BE2C (cell line): ENCODE results near the gene NSDHL.
"Not testable (repeated sequence)": the region's sequence is repeated elsewhere in the genome, so short reads cannot be mapped to it uniquely, and the experiment has no call there.

ENCODE experiments used
- DNase-seq: peaks from one replicate; pipeline ENCODE4 v3.0.0-alpha.2; 2020
- H3K27me3 ChIP-seq: fragments of 250-450 bp; sonication (Bioruptor Pico); 2 replicates; pipeline ENCODE4 v1.5.1; 2020; ENCODE audit warnings: mild to moderate bottlenecking
- H3K36me3 ChIP-seq: fragments of 250-450 bp; sonication (Bioruptor Pico); 2 replicates; pipeline ENCODE4 v1.5.1; 2020; ENCODE audit warnings: mild to moderate bottlenecking
- H3K4me1 ChIP-seq: fragments of 250-450 bp; sonication (Bioruptor Pico); 2 replicates; pipeline ENCODE4 v1.5.1; 2020
- H3K4me3 ChIP-seq: 2 replicates; pipeline ENCODE4 v1.5.1; 2011; ENCODE audit warnings: low read depth, low read length
- H3K9me3 ChIP-seq: fragments of 250-450 bp; sonication (Bioruptor Pico); 2 replicates; pipeline ENCODE4 v1.5.1; 2020
- CTCF ChIP-seq: IDR thresholded peaks from 2 replicates; pipeline ENCODE4 v1.5.1; 2012; ENCODE audit warnings: mild to moderate bottlenecking, low read depth, low read length

The NSDHL gene

GRCh38 chrX:152822383-152823086 is 8.3 kb upstream of the NSDHL start:
- Histone ChIP-seq H3K4me1 (no peaks in the 10 kb centered on the region), H3K27me3 (no peaks in the 10 kb centered on the region; the same call in 1 of the 2 replicates), H3K9me3 (no peaks in the 10 kb centered on the region), H3K36me3 (no peaks in the 10 kb centered on the region), H3K4me3 (no peak overlapping the region)
- no peak for TF ChIP-seq CTCF
- no peak for DNase-seq

DNA sequence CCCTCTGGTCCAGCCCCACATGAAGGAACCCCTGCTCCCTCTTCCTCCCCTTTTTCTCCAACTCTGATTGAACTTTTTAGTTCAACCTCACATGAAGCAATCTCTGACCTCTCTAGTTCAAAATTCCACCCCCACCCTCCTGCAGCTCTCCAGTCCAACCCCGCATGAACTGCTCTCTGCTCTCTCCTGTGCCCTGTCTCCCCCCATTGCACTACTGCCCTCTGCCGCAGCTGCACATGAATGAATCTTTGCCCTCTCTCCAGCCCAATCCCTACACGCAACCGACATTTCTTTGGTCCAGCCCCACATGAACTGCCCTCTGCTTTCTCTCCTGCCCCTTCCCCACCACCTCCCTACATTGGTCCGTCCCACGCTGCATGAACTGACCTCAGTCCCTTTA is 7.2 kb upstream of the NSDHL start:
- Histone ChIP-seq H3K4me1 (no peaks in the 10 kb centered on the region), H3K27me3 (no peaks in the 10 kb centered on the region; the same call in 1 of the 2 replicates), H3K9me3 (no peaks in the 10 kb centered on the region), H3K4me3 (no peak overlapping the region), H3K36me3 (no peaks in the 10 kb centered on the region)
- TF ChIP-seq CTCF: no peak
- DNase-seq: no peak

- H3K27me3 ChIP-seq: no peaks in the 10 kb centered on the region; the same call in 1 of the 2 replicates
- no peaks in the 10 kb centered on the region for H3K4me1 ChIP-seq
- TF ChIP-seq CTCF: no peak
- H3K9me3 ChIP-seq: no peaks in the 10 kb centered on the region
- DNase-seq: no peak
- H3K4me3 ChIP-seq: no peak overlapping the region
- no peaks in the 10 kb centered on the region for H3K36me3 ChIP-seq
Measured at GRCh38 chrX:152824841-152825374, 6.0 kb upstream of the NSDHL start.

GRCh38 chrX:152831391-152831790 is 528 bp downstream of the NSDHL start:
- Histone ChIP-seq H3K4me1 (no peaks in the 10 kb centered on the region), H3K27me3 (no peaks in the 10 kb centered on the region), H3K36me3 (no peaks in the 10 kb centered on the region), H3K4me3 (peak overlapping the region; percentile 66), H3K9me3 (no peaks in the 10 kb centered on the region)
- DNase-seq: no peak
- TF ChIP-seq CTCF: no peak

DNA sequence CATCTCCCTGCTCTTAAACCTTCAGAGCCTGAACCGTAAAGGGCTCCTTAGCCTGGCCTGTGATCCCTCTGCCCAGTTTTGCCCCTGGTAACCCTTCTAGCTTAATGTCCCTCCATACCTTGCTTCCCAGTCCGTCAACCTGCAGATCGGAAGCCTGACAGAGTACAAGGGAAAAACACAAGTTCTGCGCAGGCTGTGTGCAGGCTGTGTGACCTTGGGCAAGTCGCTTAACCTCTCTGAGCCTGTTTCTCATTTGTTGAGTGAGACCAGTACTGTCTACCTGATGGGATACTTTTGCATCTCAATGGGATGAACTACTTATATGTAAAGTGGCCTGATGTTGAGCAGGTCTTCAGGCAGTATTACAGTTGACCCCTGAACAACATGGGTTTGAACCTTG is 1.7 kb downstream of the NSDHL start:
- no peak overlapping the region for H3K4me3 ChIP-seq
- H3K36me3 ChIP-seq: no peaks in the 10 kb centered on the region
- no peaks in the 10 kb centered on the region for H3K4me1 ChIP-seq
- no peak for TF ChIP-seq CTCF
- H3K27me3 ChIP-seq: no peaks in the 10 kb centered on the region
- no peaks in the 10 kb centered on the region for H3K9me3 ChIP-seq
- no peak for DNase-seq

GRCh38 chrX:152833378-152833777 is 2.5 kb downstream of the NSDHL start:
- no peaks in the 10 kb centered on the region for H3K36me3 ChIP-seq
- H3K4me1 ChIP-seq: no peaks in the 10 kb centered on the region
- TF ChIP-seq CTCF: no peak
- H3K27me3 ChIP-seq: no peaks in the 10 kb centered on the region
- H3K9me3 ChIP-seq: no peaks in the 10 kb centered on the region
- no peak overlapping the region for H3K4me3 ChIP-seq
- DNase-seq: no peak

DNA sequence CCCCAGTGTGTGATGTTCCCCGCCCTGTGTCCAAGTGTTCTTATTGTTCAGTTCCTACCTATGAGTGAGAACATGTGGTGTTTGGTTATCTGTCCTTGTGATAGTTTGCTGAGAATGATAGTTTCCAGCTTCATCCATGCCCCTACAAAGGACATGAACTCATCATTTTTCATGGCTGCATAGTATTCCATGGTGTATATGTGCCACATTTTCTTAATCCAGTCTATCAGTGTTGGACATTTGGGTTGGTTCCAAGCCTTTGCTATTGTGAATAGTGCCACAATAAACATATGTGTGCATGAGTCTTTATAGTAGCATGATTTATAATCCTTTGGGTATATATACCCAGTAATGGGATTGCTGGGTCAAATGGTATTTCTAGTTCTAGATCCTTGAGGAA is 4.6 kb downstream of the NSDHL start:
- not testable (repeated sequence) for H3K27me3 ChIP-seq, DNase-seq, H3K9me3 ChIP-seq, H3K36me3 ChIP-seq, H3K4me1 ChIP-seq, H3K4me3 ChIP-seq
